Measurements from ENCODE around the gene RPTOR. TPM values are rescaled to one million over a fixed set of nuclear protein-coding genes. Genes with fewer than 3 reads are reported as not detected.

The RPTOR gene
- total RNA-seq, 4 donors from 2014 or later, result 47.6 to 56.9 (median 55.4) TPM

DNA sequence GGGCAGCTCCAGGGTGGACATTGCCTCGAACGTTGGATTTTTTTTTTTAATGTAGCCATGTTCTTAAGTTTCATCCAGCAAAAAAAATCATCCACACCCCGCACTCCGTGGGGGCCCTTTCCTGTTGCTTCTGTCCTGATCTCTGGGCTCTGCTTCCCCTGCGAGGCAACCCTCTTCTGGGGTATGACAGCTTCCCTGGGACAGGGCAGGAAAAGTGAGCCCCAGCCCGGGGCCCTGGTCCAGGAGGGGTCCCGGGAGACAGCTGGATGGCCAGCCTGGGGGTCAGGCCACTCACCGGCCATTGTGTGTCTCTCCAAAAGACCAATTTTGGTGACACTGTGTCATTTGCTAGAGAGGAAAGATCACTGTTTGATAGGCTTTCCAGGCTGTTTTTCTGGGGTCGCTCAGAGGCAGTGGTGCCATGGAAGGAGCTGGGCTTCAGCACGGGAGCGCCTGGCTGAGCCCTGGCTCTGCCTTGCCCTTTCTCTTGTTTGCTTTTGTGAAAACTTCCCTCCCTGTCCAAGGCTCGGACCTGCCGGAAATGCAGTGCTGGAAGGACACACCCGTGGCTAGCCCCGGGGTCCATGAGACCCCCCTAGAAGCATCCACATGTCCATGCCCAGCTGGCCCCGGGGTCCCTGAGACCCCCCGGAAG lies 406.0 kb downstream of the RPTOR start:
- Histone ChIP-seq H3K4me3 (no peak overlapping the region), H3K27me3 (no peaks in the 10 kb centered on the region), H3K4me1 (no peaks in the 10 kb centered on the region), H3K27ac (no peak overlapping the region), H3K36me3 (peaks cover 3 to 56% of the 10 kb centered on the region in 2 donors), H3K9me3 (no peaks in the 10 kb centered on the region)
- no peak for ATAC-seq
- no peak for DNase-seq
- in situ Hi-C loops (cut with MboI; ENCODE audit: low sequenced_read_pairs in 4 of 4), result no loop called here
- TF ChIP-seq, protein P1, sequence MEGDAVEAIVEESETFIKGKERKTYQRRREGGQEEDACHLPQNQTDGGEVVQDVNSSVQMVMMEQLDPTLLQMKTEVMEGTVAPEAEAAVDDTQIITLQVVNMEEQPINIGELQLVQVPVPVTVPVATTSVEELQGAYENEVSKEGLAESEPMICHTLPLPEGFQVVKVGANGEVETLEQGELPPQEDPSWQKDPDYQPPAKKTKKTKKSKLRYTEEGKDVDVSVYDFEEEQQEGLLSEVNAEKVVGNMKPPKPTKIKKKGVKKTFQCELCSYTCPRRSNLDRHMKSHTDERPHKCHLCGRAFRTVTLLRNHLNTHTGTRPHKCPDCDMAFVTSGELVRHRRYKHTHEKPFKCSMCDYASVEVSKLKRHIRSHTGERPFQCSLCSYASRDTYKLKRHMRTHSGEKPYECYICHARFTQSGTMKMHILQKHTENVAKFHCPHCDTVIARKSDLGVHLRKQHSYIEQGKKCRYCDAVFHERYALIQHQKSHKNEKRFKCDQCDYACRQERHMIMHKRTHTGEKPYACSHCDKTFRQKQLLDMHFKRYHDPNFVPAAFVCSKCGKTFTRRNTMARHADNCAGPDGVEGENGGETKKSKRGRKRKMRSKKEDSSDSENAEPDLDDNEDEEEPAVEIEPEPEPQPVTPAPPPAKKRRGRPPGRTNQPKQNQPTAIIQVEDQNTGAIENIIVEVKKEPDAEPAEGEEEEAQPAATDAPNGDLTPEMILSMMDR (IDR thresholded peaks at IDR 0.05 in 4 of 5, conservative IDR thresholded peaks at IDR 0.05 in 1 of 5), result no peak
- no peak for TF ChIP-seq POLR2A (IDR thresholded peaks at IDR 0.05)
- intact Hi-C loops (cut with DNase I; ENCODE audit: low total_unique reads), result no loop called here

DNA sequence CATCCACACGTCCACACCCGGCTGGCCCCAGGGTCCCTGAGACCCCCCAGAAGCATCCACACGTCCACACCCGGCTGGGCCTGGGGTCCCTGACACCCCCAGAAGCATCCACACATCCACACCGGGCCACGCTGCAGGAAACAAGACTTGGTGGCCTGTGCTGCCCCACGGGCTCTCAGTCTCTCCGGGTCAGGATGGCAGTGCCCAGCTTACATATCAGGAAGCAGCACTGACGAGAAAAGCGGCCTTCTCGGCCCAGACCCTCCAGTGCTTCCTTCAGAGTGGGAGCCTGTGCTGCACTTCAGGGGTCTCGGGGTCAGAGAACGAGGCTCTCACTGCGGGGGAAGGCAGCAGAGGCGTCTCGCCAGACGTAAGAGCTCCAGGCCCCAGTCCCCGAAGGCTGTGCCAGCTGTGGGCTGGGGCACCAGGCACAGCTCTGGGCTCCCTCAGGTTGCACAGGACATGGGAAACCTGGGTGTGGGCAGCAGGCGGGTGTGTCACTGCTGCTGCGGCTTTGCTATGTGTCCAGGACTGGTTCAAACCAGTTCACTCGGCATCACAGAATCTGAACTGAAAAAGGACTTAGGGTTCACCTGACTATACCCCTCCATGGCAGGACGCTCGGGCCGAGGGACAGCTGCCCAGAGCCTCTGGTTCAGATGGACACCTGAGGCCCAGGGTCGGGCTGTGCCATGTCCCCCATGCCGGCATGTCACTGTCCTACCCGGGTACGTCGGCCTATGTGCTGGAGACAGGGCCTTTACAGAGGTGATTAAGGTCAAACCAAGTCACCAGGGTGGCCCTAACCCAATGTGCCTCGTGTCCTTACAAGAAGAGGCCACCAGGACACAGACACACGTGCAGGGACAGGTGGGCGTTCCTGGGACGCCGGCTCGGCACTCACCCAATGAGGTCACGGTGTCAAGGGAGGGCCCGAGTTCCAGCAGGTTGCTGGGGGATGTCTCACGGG lies 406.8 kb downstream of the RPTOR start:
- Histone ChIP-seq H3K27me3 (no peaks in the 10 kb centered on the region), H3K36me3 (peaks cover 1 to 48% of the 10 kb centered on the region in 2 donors), H3K4me3 (no peak overlapping the region), H3K9me3 (no peaks in the 10 kb centered on the region), H3K27ac (no peak overlapping the region), H3K4me1 (no peaks in the 10 kb centered on the region)
- DNase-seq (peak in 1 of 2 donors; percentile 10), ATAC-seq (no peak)
- in situ Hi-C loops (cut with MboI; ENCODE audit: low sequenced_read_pairs in 4 of 4), result no loop called here
- intact Hi-C loops (cut with DNase I; ENCODE audit: low total_unique reads), result no loop called here
- no peak for TF ChIP-seq POLR2A (IDR thresholded peaks at IDR 0.05)
- TF ChIP-seq, protein P1 (IDR thresholded peaks at IDR 0.05 in 4 of 5, conservative IDR thresholded peaks at IDR 0.05 in 1 of 5), result no peak

DNA sequence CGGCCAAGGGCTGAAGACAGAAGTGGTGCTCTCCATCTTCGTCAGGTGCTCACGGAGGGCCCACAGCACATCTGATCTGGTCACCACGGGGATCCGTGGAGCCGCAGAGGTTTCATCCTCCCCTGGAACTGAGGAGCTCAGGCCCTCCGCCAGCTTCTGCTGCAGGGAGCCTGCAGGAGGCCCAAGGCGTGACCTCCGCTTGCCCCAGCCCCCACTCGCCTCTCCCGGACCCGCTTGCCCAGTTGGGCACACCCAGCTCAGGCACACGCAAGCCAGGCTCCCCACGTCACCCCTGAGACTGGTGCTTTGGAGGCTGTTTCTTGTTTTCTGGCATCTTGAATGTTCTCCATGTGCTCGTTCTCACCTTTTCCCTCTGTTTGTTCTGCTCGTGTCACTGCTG lies 407.7 kb downstream of the RPTOR start:
- no peak for TF ChIP-seq POLR2A (IDR thresholded peaks at IDR 0.05)
- TF ChIP-seq, protein P1 (IDR thresholded peaks at IDR 0.05 in 4 of 5, conservative IDR thresholded peaks at IDR 0.05 in 1 of 5), result no peak

DNA sequence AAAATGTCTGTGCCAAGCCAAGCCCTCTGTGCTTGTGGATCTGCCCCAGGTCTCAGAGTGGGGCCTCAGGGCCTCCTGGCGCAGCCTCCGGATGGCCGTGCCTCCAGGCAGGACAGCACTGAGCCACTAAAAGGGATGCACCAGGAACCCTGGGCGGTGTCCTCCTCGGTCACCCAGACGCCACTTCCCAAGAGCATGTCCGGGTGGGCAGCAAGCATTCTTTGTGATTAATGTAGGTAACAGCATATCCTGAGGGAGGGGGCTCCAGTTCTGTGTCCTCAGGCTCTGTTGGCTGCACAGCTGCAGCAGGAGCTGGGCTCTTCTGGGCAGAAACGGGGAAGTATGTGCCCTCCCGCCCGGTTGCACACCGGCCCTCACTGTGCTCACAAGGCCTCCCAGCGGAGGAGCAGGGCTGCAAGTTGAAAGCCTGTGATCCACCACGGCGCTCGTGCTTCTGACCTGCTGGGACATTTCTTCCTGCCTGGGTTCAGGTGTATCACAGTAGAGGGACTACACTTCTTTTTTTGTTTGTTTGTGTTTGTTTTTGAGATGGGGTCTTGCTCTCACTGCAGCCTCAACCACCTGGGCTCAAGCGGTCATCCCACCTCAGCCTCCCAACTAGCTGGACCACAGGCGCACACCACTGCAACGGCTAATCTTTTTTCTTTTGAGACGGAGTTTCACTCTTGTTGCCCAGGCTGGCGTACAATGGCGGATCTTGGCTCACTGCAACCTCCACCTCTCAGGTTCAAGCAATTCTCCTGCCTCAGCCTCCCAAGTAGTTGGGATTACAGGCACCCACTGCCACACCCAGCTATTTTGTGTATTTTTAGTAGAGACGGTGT lies 409.1 kb downstream of the RPTOR start:
- intact Hi-C loops (cut with DNase I; ENCODE audit: low total_unique reads) (no loop called here), in situ Hi-C loops (cut with MboI; ENCODE audit: low sequenced_read_pairs in 4 of 4) (no loop called here)
- Histone ChIP-seq H3K27ac (no peak overlapping the region), H3K27me3 (no peaks in the 10 kb centered on the region), H3K9me3 (no peaks in the 10 kb centered on the region), H3K36me3 (peaks cover 0 to 30% of the 10 kb centered on the region in 2 donors), H3K4me1 (no peaks in the 10 kb centered on the region), H3K4me3 (no peak overlapping the region)
- DNase-seq, result no peak
- no peak for TF ChIP-seq POLR2A (IDR thresholded peaks at IDR 0.05)
- TF ChIP-seq, protein P1 (IDR thresholded peaks at IDR 0.05 in 4 of 5, conservative IDR thresholded peaks at IDR 0.05 in 1 of 5), result no peak
- ATAC-seq, result no peak

More for the DNA sequence above, 407.7 kb downstream of the RPTOR start:
- ATAC-seq, result no peak
- in situ Hi-C loops (cut with MboI; ENCODE audit: low sequenced_read_pairs in 4 of 4) (no loop called here), intact Hi-C loops (cut with DNase I; ENCODE audit: low total_unique reads) (no loop called here)
- no peak overlapping the region for H3K27ac ChIP-seq
- H3K36me3 ChIP-seq, result peaks cover 0 to 40% of the 10 kb centered on the region in 2 donors
- DNase-seq, result peak in 1 of 2 donors; percentile 15
- H3K4me1 ChIP-seq, result no peaks in the 10 kb centered on the region
- H3K27me3 ChIP-seq, result no peaks in the 10 kb centered on the region
- H3K4me3 ChIP-seq, result no peak overlapping the region
- H3K9me3 ChIP-seq, result no peaks in the 10 kb centered on the region

Measured in gastrocnemius medialis (tissue), 4 donors.